HG03565 (cell line): ENCODE results near the gene FAM200C.

ENCODE experiments used
- ATAC-seq: cut with Tn5 transposase; IDR thresholded peaks from one replicate; pipeline ENCODE4 v1.9.1; 2021; ENCODE audit warnings: mild to moderate bottlenecking, moderate library complexity; ENCODE audit not compliant: unreplicated experiment

The FAM200C gene

DNA sequence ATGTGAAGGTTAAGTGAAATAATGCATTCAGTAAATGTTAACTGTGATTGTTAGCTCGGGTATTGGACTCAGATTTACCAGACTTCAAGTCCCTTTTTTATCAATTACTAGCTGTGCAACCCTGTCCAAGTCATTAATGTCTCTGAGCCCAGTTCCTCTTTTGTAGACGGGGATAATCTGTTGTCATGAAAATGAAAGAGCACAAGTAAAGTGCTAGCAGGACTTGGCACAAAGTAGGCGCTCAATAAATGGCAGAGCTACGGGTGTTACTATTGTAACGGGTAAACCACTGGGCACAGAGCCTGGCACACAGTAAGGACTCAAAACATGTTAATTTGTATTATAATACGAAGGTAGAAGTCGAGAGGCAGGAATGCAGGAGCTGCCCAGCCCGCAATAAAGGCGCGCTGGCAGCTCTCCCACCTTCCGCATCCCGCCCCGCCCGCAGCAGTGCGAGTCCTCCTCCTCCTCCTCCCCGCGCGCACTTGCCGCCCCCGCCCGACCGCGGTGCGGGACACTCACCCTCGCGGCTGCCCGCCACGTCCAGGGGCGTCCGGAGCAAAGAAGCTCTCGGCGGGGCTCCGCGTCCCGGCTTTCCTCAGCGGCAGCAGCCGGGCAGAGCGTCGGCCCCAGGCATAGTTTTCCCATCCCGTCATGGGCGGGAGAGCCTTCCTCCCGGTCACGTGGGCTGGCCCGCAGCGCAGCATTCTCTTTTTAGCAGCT is 29.7 kb downstream of the FAM200C start, which contains the start of gene C1QTNF2:
Gene C1QTNF2, minus strand, starts transcription at position 637 of the 723 bp plus-strand sequence. CDS start 15,615 bp downstream, outside the sequence.
- ATAC-seq: no peak

DNA sequence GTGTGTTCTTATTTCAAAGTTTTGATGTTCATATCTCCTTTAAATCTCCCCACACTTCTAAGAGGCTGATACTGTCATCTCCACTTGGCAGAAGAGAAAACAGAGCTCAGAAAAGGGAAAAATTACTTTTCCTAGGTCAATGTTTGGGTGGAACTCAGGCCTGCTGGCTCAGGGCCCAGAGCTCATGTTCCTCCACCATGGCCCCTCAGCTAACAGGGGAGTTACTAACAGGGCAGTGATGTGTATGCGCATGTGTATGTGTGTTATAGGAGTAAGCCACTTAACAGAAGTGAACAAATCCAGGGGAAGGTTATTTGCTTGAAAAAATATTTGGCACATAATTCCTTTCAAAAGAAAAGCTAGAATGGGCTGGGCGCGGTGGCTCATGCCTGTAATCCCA is 32.0 kb downstream of the FAM200C start:
- ATAC-seq: no peak

- no peak for ATAC-seq
These were observed 32.6 kb downstream of the FAM200C start for GRCh38 chr5:160367261-160367660.

DNA sequence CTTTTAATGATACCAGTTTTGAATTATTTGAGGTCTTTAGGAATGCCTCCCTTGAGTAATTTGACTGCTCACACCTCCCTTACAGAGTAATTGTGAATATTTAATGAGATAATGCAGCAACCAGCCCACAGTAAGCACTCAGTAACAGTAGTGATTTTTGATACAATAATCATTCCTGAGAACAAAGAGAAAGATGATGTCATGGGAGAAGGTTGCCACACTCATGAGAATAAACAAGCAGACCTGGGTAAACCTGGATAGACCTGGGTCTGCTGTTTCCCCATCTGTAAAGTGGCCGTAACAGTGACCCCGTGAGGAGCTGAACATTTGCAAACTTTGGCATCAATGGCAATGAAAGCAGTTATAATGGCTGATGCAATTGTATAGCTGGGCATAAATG is 33.6 kb downstream of the FAM200C start:
- ATAC-seq: no peak

GRCh38 chr5:160363660-160364395 is 36.0 kb downstream of the FAM200C start:
- ATAC-seq: no peak

- no peak for ATAC-seq
These were observed 36.6 kb downstream of the FAM200C start for GRCh38 chr5:160363211-160363610.

DNA sequence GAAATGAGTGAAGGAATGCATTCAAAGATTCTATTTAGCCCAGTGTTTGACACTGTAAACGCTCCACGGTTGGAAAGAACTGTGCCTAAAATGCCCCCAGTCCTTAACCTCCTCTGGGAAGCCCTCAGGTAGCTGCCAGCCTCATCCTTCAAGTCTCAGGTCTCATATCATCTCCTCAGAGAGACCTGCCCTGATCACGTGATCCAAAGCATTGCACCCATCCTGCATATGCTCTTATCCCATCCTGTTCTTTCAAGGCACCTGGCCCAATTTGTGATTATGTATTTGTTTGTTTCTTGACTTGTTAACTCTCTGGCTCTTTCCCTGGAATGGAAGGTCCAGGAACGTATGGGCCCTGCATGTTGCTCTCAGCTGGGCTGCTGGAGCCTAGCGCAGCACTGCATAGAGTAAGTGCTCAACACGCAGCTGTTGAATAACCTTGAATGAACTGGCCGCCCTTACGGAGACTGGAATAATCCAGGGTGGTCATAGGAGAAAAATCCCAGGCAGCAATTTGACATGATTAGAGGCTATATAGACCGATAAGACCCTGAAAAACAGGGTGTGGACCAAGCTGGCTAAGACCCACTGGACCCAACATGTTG is 38.1 kb downstream of the FAM200C start:
- no peak for ATAC-seq

GRCh38 chr5:160360310-160360709 is 39.5 kb downstream of the FAM200C start:
- ATAC-seq: no peak

DNA sequence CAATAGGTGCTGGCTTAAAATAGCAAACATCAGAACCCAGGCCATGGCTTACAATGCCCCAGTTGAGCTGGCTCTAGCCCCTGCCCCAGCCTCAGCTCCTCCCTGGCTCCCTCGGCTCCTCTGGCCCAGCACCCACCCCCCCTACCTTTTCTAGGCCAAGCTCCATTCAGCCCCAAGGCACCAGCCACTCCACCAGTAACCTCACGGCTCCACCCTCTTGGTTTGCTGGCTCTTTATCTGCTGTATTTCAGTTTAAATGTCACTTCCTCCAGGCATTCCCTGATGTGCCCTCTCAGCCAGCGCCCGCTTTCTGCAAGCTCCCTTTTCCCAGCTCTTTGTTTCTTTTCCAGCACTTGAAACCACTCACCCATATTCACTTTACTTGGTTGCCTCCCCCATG is 40.0 kb downstream of the FAM200C start:
- ATAC-seq: no peak

- ATAC-seq: no peak
These were observed 40.6 kb downstream of the FAM200C start for GRCh38 chr5:160359242-160359641.

- ATAC-seq: no peak
These were observed 41.9 kb downstream of the FAM200C start for GRCh38 chr5:160357861-160358411.

- ATAC-seq: no peak
These were observed 42.5 kb downstream of the FAM200C start for GRCh38 chr5:160357394-160357793.

DNA sequence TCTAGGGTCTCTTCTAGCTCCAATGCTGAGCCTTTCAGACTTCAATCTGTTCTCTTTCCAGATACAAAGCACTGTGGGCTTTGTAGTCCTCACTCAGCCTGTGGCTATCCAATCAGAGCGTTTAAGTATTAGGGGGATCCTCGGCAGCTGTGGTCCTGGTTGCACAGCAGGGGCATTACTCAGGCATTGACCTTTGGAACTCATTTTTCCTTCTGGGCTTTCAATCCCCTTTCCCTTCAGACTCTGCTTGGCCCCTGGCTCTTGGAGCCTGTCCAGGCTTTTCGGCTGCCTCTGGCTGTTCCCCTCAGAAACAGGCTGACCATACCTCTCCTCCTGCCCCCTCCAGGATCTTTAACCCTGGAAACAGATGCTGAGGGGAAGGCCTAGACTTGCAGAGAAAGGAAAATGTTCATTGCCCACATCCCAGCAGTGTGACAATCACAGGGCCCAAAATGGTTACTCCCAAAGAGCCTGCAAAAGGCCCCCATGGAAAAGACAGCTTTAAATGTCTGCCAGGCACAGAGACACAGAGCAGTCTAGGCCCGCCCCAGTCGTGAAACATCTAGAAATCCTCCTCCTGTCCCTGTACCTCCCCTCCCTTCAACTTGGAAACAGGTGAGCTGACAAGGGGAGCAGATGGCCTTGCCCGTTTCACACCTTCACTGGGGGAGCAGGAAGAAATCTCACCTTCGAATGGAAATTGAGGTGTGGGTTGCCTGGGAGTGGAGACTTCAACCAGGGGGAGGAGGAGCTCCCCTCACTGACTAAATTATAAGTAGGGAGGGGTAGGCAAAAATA is 43.1 kb downstream of the FAM200C start:
- no peak for ATAC-seq

DNA sequence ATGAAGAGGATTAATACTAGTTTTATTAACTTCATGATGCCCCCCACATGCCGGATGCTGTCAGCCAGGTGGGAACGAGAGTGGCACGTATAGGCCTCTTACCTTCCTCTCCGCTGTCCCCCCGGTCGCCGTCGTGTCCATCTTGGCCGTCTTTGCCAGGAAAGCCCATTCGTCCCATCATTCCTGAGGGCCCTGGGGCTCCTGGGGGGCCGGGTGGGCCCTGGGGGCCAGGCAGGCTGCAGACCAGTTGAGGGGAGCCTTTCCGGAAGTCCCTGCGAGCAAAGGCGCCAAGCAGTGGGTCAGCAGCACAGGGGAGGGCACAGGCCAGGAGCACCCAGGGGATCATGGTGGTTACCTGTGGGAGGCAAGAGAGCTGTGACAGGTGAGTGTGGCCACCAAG is 45.2 kb downstream of the FAM200C start:
- no peak for ATAC-seq

- ATAC-seq: no peak
These were observed 46.5 kb downstream of the FAM200C start for GRCh38 chr5:160353379-160353778.

DNA sequence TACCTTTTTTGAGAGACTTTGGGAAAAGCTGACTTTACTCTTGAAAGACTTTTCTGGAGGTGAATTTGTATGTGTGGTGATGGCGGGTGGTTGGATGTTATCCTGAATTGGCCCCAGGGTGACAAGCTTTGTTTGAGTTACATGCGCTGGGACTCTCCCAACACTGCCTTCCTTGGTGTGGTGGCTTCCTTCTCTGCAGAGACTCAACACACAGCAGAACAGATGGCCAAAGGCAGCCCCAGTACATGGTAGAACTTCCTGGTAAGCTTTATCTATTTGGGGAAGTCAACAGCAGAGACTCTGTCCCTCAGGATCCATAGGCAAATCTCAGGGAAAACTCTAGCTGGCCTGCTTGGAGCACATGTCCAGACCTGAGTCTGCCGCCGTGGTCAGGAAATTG is 47.5 kb downstream of the FAM200C start:
- ATAC-seq: no peak

- ATAC-seq: no peak
These were observed 49.9 kb downstream of the FAM200C start for GRCh38 chr5:160349935-160350303.

GRCh38 chr5:160349249-160349934 is 50.5 kb downstream of the FAM200C start:
- ATAC-seq: no peak

GRCh38 chr5:160348080-160348479 is 51.8 kb downstream of the FAM200C start:
- ATAC-seq: no peak

- ATAC-seq: no peak
These were observed 52.4 kb downstream of the FAM200C start for GRCh38 chr5:160347448-160347847.
